Psoas muscle (tissue), 8 donors: ENCODE measurements around the gene WDR86. TPM values are rescaled to one million over a fixed set of nuclear protein-coding genes. Genes with fewer than 3 reads are reported as not detected.

Source experiments
- ATAC-seq, 4 donors: fragments of 200-7000 bp; cut with Tn5 transposase; one replicate each; pipeline ENCODE4 v1.9.1; 2020; ENCODE audit warnings: moderate library complexity in 3 of 4, mild to moderate bottlenecking in 2 of 4
- DNase-seq, 2 donors: peaks; one replicate each; pipeline ENCODE4 v3.0.0-alpha.2; 2020
- H3K27ac ChIP-seq: fragments of 200-600 bp; one replicate; pipeline ENCODE4 v1.8.0; 2022
- H3K27me3 ChIP-seq, 3 donors: fragments of 200-600 bp in 1 of 3; one replicate each; pipeline versions ENCODE4 v1.6.1 to v1.8.0; 2013 to 2022; ENCODE audit warnings: low read length in 2 of 3, mild to moderate bottlenecking in 2 of 3, moderate library complexity in 1 of 3; ENCODE audit not compliant: insufficient read depth in 3 of 3
- H3K36me3 ChIP-seq, 2 donors: fragments of 200-600 bp in 1 of 2; one replicate each; pipeline versions ENCODE4 v1.6.1 to v1.8.0; 2013 to 2022; ENCODE audit warnings: low read depth in 1 of 2, mild to moderate bottlenecking in 1 of 2, moderate library complexity in 1 of 2; ENCODE audit not compliant: insufficient read depth in 1 of 2
- H3K4me1 ChIP-seq: fragments of 200-600 bp; one replicate; pipeline ENCODE4 v1.8.0; 2022
- H3K4me3 ChIP-seq: fragments of 200-600 bp; one replicate; pipeline ENCODE4 v1.8.0; 2022; ENCODE audit warnings: mild to moderate bottlenecking
- H3K9me3 ChIP-seq: fragments of 200-600 bp; one replicate; pipeline ENCODE4 v1.8.0; 2022
- WGBS, 3 donors: extraction: QIAGEN DNeasy Blood & Tissue Kit; methylation state at CpG; one replicate each; pipeline versions ENCODE4 v1.1.6 to v1.1.7; 2013; 5-methylcytosine and 5-hydroxymethylcytosine counted together
- intact Hi-C, 2 donors: fragments of 100-400 bp; cut with DNase I; formaldehyde crosslinking; loops; one replicate each; pipeline versions ENCODE4 v1.11.0 to v1.14.2; 2022
- polyA plus RNA-seq, 3 donors: library from polyadenylated mRNA; stranded (reverse); fragments of 200-250 nt; gene quantifications; one replicate each; pipeline ENCODE4 v1.2.3, GENCODE V29; 2013
- total RNA-seq, 4 donors: library from RNA; stranded (reverse); fragmentation: NEBNext Ultra II Directional in 2 of 4; extraction: Animal tissue kit (Norgen Biotek cat#: 25700) in 2 of 4; gene quantifications; one replicate each; pipeline versions ENCODE4 v1.2.1 to v1.2.4, GENCODE V29; 2021 to 2023
- TF ChIP-seq, protein P1 (sequence below): fragments of 200-600 bp; IDR thresholded peaks from one replicate; pipeline ENCODE4 v1.8.0; 2022; ENCODE audit warnings: antibody characterized with exemption
- donor health status: healthy with polysubstance abuse.
- donor health status: DM: no; HTN: no; CAD: no; lungs with moderate emphysema.
- donor health status: Bipolar disorder and iron deficiency.
- donor health status: healthy.
- donor health status: DM: yes; HTN: yes; CAD: no.
- donor health status: DM: no; HTN: no; CAD: no.
- donor health status: DM: no; HTN: no; CAD: no.
- donor health status: DM: yes; HTN: yes; CAD: no.

The WDR86 gene
- total and polyA plus RNA-seq, 7 donors, result 0.03 to 0.44 (median 0.29) TPM; not detected in 2

DNA sequence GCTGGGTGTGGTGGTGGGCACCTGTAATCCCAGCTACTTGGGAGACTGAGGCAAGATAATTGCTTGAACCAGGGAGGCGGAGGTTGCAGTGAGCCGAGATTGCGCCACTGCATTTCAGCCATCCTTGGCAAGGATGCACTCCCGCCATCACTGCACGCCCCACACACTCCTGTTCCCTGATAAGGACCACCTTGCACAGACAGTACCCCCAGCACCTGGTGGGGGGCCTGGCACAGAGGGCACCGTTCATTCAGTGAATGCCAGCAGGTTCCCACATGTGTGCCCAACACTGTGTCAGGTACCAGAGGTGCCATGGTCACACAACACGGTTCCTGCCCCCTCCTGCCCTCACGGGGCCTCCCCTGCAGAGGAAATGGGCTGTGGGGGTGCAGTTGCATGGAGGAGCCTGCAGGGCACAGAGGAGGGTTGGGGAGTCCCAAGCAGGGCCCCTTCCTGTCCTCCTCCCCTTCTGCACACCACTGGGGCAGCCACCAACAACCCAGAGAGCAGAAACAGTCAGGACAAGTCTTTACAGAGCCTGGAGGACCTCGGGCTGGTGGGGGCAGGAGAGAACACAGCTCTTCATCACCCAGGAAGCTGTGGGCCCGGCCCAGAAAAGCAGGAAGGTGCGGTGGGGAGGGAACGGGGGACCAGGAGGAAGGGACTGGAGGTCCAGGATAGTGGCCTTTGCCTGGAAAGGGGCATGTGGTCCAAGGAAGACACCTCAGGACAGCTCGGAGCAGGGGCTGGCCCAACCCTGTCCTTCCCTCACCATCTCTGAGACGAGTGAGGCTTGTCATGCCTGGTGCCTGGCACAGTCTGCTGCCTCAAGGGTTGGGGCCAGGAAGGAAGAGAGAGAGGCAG lies 23.1 kb upstream of the WDR86 start:
- Histone ChIP-seq H3K9me3 (no peaks in the 10 kb centered on the region), H3K4me3 (no peak overlapping the region), H3K36me3 (no peaks in the 10 kb centered on the region), H3K27me3 (peaks cover 0 to 6% (median 0%) of the 10 kb centered on the region in 3 donors), H3K27ac (no peak overlapping the region), H3K4me1 (no peaks in the 10 kb centered on the region)
- intact Hi-C loops, result loop anchor here in 1 of 2 donors (5.0 kb wide), 1 partner anchor 56 kb away; no protein-coding TSS in a partner anchor
- no peak for DNase-seq
- TF ChIP-seq, protein P1, sequence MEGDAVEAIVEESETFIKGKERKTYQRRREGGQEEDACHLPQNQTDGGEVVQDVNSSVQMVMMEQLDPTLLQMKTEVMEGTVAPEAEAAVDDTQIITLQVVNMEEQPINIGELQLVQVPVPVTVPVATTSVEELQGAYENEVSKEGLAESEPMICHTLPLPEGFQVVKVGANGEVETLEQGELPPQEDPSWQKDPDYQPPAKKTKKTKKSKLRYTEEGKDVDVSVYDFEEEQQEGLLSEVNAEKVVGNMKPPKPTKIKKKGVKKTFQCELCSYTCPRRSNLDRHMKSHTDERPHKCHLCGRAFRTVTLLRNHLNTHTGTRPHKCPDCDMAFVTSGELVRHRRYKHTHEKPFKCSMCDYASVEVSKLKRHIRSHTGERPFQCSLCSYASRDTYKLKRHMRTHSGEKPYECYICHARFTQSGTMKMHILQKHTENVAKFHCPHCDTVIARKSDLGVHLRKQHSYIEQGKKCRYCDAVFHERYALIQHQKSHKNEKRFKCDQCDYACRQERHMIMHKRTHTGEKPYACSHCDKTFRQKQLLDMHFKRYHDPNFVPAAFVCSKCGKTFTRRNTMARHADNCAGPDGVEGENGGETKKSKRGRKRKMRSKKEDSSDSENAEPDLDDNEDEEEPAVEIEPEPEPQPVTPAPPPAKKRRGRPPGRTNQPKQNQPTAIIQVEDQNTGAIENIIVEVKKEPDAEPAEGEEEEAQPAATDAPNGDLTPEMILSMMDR, result no peak
- ATAC-seq, result no peak
- WGBS, 3 donors, result 68 to 83% (median 81%) methylated on average over 14 of the region's 14 CpGs

DNA sequence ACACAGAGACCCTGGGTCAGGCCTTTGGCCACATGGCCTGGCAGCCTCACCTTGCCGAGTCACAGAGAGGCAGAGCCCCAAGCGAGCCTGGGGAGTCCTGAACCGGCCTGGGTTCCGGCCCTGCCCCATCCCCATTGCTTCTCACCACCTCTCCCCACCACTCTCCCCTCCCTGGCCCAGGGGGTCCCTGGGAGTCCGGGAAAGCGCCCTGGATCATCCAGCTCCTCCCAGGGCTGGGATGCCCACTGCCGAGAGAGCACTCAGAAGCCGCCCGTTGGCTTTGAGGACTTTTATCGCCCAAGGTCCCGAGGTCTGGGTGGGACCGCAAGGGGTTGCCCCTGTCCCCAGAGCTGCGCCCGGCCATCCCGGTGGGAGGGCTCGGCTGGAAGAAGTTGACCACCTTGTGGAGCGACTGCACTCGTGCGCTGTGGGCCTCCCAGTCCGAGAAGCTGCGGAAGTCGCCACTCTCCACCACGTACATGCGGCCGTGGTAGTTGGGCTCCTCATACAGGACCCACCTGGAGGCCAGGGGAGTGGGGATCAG lies 22.0 kb upstream of the WDR86 start:
- H3K36me3 ChIP-seq, result no peaks in the 10 kb centered on the region
- intact Hi-C loops, result loop anchor here in 1 of 2 donors (5.0 kb wide), 1 partner anchor 55 kb away; no protein-coding TSS in a partner anchor
- TF ChIP-seq, protein P1, result no peak

DNA sequence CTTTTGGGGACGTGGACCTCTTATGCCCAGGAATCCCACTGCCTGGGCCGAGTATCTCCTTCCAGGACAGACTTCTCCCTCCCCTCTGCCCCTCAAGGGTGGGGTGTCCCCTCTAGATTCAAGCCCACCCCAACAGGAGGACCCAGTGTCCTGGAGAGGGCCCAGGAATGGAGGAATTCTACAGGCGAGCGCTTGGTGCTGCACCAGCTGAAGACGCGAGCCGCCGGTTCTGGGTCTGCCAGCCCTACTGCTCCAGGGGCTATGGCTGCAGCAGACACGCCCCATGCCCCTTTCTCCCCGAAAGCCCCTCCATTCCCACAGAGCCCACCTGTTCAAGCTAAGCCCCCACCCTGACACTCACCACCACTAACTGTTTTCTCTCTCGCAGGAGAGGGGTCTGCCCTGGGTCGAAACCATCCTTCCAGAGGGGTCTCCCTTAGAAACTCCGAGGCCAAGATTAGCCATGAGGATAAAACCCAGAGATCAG lies 21.5 kb upstream of the WDR86 start:
- Histone ChIP-seq H3K36me3 (no peaks in the 10 kb centered on the region), H3K9me3 (no peaks in the 10 kb centered on the region), H3K27ac (no peak overlapping the region), H3K4me3 (no peak overlapping the region), H3K4me1 (no peaks in the 10 kb centered on the region), H3K27me3 (peaks cover 0 to 10% (median 8%) of the 10 kb centered on the region in 3 donors)
- DNase-seq (no peak), ATAC-seq (no peak)
- intact Hi-C loops, result loop anchor here in 1 of 2 donors (5.0 kb wide), 1 partner anchor 54 kb away; no protein-coding TSS in a partner anchor
- TF ChIP-seq, protein P1, result no peak
- WGBS, 3 donors, result 90 to 92% (median 92%) methylated on average over 13 of the region's 13 CpGs

More for the DNA sequence above, 22.0 kb upstream of the WDR86 start:
- Histone ChIP-seq H3K27ac (no peak overlapping the region), H3K4me1 (no peaks in the 10 kb centered on the region), H3K9me3 (no peaks in the 10 kb centered on the region), H3K27me3 (peaks cover 0 to 8% (median 7%) of the 10 kb centered on the region in 3 donors), H3K4me3 (no peak overlapping the region)
- WGBS, 3 donors, result 94 to 97% (median 95%) methylated on average over 23 to 25 of the region's 25 CpGs
- no peak for DNase-seq
- ATAC-seq, result no peak

DNA sequence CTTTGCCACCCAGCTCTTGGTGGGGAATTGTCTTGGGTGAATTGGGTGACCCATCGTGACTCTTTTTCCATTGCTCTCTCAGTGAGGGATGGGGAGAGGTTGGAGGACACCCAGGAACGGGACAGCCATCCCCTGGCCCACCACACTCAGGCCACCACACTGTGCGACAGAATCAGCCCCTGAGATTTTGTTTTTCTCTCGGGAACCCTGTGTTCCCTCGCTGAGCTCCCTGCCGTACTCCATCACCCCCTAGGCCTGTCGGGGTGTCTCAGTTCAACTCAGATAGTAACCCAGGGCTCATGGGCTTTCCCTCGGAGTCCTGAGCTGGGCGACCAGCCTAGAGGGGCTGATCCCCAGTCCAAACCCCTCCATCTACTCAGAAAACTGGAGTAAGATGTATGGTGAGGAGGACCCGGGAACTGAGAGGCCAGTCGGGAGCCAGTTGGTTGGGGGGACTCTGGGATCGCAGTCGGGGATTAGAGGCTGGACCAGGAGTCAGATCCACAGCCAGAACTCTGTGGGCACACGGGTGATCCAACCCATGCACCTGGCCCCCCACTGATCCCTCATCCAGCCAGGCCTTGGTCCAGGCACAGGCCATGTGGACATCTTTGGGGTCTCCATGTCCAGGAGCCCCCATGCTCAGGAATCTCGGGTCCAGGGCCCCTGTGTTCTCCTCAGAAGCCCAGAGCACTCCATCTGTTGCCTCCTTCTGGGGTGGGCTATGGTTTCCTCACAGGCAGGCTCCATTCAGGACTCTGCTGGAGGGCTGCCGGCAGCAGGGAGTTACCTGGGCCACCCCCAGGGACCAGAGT lies 20.8 kb upstream of the WDR86 start:
- no peak overlapping the region for H3K4me3 ChIP-seq
- ATAC-seq (no peak), DNase-seq (no peak)
- 86 to 90% (median 88%) methylated on average over 16 of the region's 16 CpGs for WGBS, 3 donors
- H3K9me3 ChIP-seq, result no peaks in the 10 kb centered on the region
- intact Hi-C loops, result loop anchor here in 1 of 2 donors (5.0 kb wide), 1 partner anchor 53 kb away; no protein-coding TSS in a partner anchor
- H3K36me3 ChIP-seq, result no peaks in the 10 kb centered on the region
- no peak overlapping the region for H3K27ac ChIP-seq
- peaks cover 0 to 10% (median 5%) of the 10 kb centered on the region in 3 donors for H3K27me3 ChIP-seq
- TF ChIP-seq, protein P1, result no peak
- no peaks in the 10 kb centered on the region for H3K4me1 ChIP-seq
